Endothelial cell (in vitro differentiated cells): ENCODE results near the gene MAP2. TPM values are rescaled to one million over a fixed set of nuclear protein-coding genes. Genes with fewer than 3 reads are reported as not detected.

ENCODE experiments used
- DNase-seq: peaks from one replicate; pipeline ENCODE4 v3.0.0; 2021; ENCODE audit warnings: low spot score
- H3K27ac Mint-ChIP-seq: one replicate; pipeline ENCODE4 v1.8.0; 2021; ENCODE audit warnings: mixed read lengths, inconsistent platforms; ENCODE audit not compliant: unreplicated experiment
- H3K27me3 Mint-ChIP-seq: one replicate; pipeline ENCODE4 v1.8.0; 2021; ENCODE audit warnings: mild to moderate bottlenecking, moderate library complexity, mixed read lengths, inconsistent platforms; ENCODE audit not compliant: unreplicated experiment
- H3K36me3 Mint-ChIP-seq: one replicate; pipeline ENCODE4 v1.8.0; 2021; ENCODE audit warnings: mild to moderate bottlenecking, low read depth, mixed read lengths, inconsistent platforms; ENCODE audit not compliant: unreplicated experiment
- H3K4me1 Mint-ChIP-seq: one replicate; pipeline ENCODE4 v1.8.0; 2021; ENCODE audit warnings: mild to moderate bottlenecking, mixed read lengths, inconsistent platforms; ENCODE audit not compliant: unreplicated experiment
- H3K4me3 Mint-ChIP-seq: one replicate; pipeline ENCODE4 v1.8.0; 2021; ENCODE audit warnings: mild to moderate bottlenecking, mixed read lengths, inconsistent platforms; ENCODE audit not compliant: unreplicated experiment
- H3K9me3 Mint-ChIP-seq: one replicate; pipeline ENCODE4 v1.8.0; 2021; ENCODE audit warnings: mixed read lengths, inconsistent platforms; ENCODE audit not compliant: unreplicated experiment
- total RNA-seq: library from RNA; stranded (reverse); fragmentation: NEBNext Ultra II Directional; extraction: Animal tissue kit (Norgen Biotek cat#: 25700); gene quantifications from one replicate; pipeline ENCODE4 v1.2.1, GENCODE V29; 2021; ENCODE audit not compliant: unreplicated experiment
- TF ChIP-seq, protein P1 (sequence below): fragments of 200-600 bp; sonication (generic); IDR thresholded peaks from one replicate; pipeline ENCODE4 v1.5.0; 2021; ENCODE audit warnings: antibody characterized with exemption; ENCODE audit not compliant: unreplicated experiment

The MAP2 gene
- total RNA-seq, 1 donor from 2014 or later = 2.1 TPM

DNA sequence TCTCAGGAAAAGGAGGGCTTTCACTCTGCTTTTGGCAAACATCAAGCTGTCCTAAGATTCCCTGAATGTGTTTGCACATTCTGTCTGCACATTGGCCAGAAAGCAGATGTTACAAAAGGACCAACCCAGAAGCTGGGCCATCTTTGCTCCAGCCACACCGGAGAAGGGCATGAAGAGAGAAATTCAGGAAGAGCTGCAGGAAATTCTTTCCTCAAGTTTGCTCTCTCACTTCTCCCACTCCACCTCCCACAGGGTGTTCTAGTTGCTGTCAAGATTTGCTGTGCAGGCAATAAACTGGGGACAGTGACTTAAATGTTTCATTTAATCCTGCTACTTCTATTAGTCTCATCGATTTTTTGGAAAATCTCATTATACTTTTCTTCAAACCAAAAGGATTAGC lies 210.1 kb downstream of the MAP2 start:
- Mint-ChIP-seq H3K27me3 (peaks cover 3% of the 10 kb centered on the region), H3K4me3 (no peak overlapping the region), H3K4me1 (no peaks in the 10 kb centered on the region), H3K36me3 (no peaks in the 10 kb centered on the region), H3K9me3 (no peaks in the 10 kb centered on the region), H3K27ac (no peak overlapping the region)
- TF ChIP-seq, protein P1, sequence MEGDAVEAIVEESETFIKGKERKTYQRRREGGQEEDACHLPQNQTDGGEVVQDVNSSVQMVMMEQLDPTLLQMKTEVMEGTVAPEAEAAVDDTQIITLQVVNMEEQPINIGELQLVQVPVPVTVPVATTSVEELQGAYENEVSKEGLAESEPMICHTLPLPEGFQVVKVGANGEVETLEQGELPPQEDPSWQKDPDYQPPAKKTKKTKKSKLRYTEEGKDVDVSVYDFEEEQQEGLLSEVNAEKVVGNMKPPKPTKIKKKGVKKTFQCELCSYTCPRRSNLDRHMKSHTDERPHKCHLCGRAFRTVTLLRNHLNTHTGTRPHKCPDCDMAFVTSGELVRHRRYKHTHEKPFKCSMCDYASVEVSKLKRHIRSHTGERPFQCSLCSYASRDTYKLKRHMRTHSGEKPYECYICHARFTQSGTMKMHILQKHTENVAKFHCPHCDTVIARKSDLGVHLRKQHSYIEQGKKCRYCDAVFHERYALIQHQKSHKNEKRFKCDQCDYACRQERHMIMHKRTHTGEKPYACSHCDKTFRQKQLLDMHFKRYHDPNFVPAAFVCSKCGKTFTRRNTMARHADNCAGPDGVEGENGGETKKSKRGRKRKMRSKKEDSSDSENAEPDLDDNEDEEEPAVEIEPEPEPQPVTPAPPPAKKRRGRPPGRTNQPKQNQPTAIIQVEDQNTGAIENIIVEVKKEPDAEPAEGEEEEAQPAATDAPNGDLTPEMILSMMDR = no peak
- no peak for DNase-seq

DNA sequence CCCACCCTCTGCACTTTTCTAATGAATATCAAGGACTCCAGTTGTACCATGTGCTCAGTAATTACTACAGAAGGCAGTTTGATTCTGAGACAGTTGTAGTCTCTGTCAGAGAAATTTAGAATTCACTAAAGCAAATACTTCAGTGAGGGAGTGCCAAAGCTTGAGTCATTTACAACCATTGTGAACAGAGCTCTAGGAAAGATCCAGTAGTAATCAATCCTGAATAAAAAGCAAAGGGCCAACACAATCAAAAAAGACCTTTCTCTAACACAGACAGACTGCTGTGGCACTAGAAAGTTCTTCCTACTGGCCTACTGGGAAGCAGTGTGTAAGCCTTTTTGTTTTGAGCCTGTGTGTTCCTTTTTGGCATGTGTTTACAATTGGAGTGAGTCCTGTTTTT lies 212.2 kb downstream of the MAP2 start:
- Mint-ChIP-seq H3K36me3 (no peaks in the 10 kb centered on the region), H3K4me1 (no peaks in the 10 kb centered on the region), H3K4me3 (no peak overlapping the region), H3K9me3 (no peaks in the 10 kb centered on the region), H3K27me3 (peaks cover 6% of the 10 kb centered on the region), H3K27ac (no peak overlapping the region)
- no peak for DNase-seq
- TF ChIP-seq, protein P1 = no peak

DNA sequence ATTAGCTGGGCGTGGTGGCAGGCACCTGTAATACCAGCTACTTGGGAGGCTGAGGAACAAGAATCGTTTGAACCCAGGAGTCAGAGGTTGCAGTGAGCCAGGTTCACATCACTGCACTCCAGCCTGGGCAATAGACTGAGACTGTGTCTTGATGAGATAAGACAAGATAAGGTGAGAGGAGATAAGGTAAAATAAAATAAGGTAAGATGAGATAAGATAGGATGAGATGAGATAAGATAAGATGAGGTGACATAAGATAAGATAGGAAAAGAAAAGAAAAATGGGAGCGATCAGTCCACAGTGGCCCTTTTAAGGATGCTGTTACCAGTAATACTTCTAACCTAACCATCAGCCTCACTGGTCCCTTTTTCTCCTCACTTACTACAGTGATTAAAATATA lies 213.4 kb downstream of the MAP2 start:
- Mint-ChIP-seq H3K9me3 (no peaks in the 10 kb centered on the region), H3K27me3 (peaks cover 6% of the 10 kb centered on the region), H3K4me1 (no peaks in the 10 kb centered on the region), H3K4me3 (no peak overlapping the region), H3K27ac (no peak overlapping the region), H3K36me3 (no peaks in the 10 kb centered on the region)
- TF ChIP-seq, protein P1 = no peak
- DNase-seq = no peak

DNA sequence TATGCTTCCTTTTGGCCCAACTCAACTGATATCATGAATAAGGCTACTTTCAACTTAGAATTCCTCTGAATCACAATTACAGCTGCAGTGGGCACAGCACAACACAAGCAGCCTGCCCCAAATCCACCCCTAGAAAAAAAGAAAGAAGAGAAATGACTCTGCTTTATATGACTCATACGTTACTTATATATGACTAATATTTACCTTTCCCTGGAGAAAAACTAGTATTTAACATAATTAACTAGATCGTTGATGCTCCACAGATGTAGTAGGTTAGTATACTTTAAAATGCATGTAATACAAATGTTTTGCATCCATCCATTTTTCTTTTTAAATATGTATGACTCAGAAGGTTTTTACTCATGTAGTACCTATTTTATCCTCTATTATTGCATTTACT lies 214.5 kb downstream of the MAP2 start:
- no peak for DNase-seq
- Mint-ChIP-seq H3K4me1 (no peaks in the 10 kb centered on the region), H3K9me3 (no peaks in the 10 kb centered on the region), H3K27me3 (peaks cover 6% of the 10 kb centered on the region), H3K36me3 (no peaks in the 10 kb centered on the region), H3K4me3 (no peak overlapping the region), H3K27ac (no peak overlapping the region)
- TF ChIP-seq, protein P1 = no peak

DNA sequence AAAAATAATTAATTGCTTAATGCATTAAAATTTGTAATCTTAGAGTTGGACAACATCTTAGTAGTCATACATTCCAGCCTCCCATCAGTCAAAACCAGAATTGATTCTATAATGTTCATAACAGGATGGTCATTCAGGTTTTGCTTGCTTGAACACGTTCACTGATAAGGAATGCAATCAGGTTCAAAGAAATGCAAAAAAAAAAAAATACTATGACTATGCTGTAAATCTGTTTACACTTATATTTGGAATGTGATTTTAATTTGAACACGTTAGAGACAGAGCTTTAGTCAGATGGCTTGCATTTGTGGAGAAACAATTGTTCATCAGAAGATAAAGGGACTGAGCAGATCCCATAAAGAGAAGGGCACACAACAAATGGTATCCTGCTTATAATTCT lies 216.5 kb downstream of the MAP2 start:
- H3K4me3 Mint-ChIP-seq = no peak overlapping the region
- peaks cover 3% of the 10 kb centered on the region for H3K27me3 Mint-ChIP-seq
- H3K27ac Mint-ChIP-seq = no peak overlapping the region
- no peaks in the 10 kb centered on the region for H3K36me3 Mint-ChIP-seq
- H3K4me1 Mint-ChIP-seq = no peaks in the 10 kb centered on the region
- TF ChIP-seq, protein P1 = no peak
- no peak for DNase-seq
- H3K9me3 Mint-ChIP-seq = no peaks in the 10 kb centered on the region
